GM19468 (cell line): ENCODE data around the gene OR2B6.
"Not testable (repeated sequence)": the region's sequence is repeated elsewhere in the genome, so short reads cannot be mapped to it uniquely, and the experiment has no call there.

ENCODE experiments used
- ATAC-seq: cut with Tn5 transposase; IDR thresholded peaks from one replicate; pipeline ENCODE4 v1.9.1; 2021; ENCODE audit warnings: mild to moderate bottlenecking, moderate library complexity, moderate number of reproducible peaks; ENCODE audit not compliant: unreplicated experiment; ENCODE audit errors: extremely low read depth

OR2B6 gene

DNA sequence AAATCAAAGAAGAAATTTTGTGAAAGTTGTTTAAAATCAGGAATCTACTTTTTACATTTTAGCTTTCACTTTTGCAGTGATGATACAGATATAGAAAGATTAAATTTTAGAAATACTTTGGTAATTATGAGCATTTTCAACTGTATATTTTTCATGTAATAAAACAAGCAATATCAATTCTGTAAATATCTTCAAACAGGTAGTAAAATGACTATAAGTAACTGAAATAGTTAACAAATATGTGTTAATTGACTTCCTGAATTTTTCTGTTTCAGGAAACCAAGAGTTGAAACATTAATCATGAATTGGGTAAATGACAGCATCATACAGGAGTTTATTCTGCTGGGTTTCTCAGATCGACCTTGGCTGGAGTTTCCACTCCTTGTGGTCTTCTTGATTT lies at the start of gene OR2B6:
TSS of gene OR2B6 (plus strand) at position 301 of the 400 bp plus-strand sequence. CDS start at position 301, 0 bp downstream.
- ATAC-seq: no peak

DNA sequence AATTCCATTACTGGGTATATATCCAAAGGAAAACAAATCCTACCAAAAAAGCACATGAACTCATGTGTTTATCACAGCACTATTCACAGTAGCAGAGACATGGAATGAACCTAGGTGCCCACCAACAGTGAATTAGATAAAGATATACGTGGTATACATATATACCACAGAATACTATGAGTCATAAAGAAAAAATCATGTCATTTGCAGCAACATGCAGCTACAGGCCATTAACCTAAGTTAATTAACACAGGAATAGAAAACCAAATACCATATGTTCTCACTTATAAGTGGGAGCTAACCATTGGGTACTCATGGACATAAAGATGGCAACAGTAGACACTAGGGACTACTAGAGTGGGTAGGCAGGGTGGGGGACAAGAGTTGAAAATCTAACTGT lies 49.0 kb upstream of the OR2B6 start:
- no peak for ATAC-seq

DNA sequence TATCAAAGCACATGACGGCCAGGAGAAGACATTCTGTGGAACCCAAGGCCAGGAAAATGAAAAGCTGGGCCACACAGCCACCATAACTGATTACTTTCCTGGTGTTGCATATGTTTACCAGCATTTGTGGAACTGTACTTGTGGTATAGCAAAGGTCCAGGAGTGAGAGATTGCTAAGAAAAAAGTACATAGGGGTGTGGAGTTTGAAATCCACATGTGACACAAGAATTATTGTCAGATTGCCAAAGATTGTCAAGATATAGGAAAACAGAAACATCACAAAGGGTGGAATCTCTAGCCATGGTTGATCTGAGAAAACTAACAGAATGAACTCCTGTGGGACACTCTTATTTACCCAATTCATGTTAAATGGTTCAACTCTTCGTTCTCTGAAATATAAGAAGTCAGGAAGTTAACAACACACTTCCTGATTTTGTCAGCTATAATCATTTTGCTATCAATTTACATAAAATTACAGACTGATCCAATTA lies 45.0 kb upstream of the OR2B6 start, which contains the start of gene OR2B2:
TSS of gene OR2B2 (minus strand) at position 441 of the 491 bp plus-strand sequence. CDS start at position 364, 77 bp downstream.
- ATAC-seq: no peak

DNA sequence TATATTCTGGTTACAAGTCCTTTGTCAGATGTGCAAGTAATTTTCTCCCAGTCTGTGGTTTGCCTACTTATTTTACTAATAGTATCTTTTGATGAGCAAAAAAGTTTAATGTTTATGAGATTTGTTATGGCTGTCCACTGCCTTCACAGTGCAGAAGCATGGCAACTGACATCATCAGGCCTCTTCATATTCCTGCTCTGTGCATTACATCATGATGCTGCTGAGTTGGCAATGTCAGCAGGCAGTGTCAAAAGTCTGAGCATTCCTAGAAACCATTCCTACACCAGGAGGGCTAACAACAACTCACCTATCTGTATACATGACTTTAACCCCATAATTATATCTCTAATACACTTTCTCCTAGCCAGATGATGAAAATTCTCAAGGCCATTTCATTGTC lies 34.1 kb upstream of the OR2B6 start:
- no peak for ATAC-seq

DNA sequence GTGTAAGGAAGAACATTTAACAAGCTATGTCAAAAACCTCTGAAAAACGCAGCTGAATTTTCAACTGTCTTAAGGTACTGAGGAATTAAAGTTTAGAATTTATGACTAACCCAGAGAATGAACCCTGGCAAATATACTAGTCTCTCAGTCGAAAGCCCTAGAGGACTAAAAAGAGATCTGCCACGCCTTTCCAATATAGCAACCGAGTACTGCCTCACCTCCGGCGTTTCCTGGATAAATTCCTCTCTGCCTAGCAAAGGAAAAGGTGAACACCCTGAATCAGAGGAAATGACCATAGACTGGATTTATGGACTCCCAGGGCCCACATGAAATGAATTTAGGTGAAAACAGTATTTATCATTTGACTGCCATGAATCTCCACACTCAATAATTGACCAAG lies 32.9 kb upstream of the OR2B6 start:
- ATAC-seq: no peak

DNA sequence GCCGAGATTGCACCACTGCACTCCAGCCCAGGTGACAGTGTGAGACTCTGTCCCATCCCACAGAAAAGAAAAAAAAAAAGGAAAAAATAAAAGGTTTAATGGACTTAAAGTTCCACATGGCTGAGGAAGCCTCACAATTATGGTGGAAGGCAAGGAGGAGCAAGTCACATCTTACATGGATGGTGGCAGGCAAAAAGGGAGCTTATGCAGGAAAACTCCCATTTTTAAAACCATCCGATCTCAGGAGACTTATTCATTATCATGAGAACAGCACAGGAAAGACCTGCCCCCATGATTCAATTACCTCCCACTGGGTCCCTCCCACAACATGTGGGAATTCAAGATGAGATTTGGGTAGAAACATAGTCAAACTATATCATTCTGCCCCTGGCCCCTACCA lies 29.0 kb upstream of the OR2B6 start:
- not testable (repeated sequence) for ATAC-seq

DNA sequence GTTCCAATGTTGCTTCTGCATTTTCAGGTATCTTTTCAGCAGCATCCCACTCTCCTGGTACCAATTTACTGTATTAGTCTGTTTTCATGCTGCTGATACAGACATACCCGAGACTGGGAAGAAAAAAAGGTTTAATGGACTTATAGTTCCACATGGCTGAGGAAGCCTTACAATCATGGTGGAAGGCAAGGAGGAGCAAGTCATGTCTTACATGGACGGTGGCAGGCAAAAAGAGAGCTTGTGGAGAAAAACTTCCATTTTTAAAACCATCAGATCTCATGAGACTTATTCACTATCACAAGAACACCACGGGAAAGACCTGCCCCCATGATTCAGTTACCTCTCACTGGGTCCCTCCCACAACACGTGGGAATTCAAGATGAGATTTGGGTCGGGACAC lies 27.1 kb upstream of the OR2B6 start:
- not testable (repeated sequence) for ATAC-seq

DNA sequence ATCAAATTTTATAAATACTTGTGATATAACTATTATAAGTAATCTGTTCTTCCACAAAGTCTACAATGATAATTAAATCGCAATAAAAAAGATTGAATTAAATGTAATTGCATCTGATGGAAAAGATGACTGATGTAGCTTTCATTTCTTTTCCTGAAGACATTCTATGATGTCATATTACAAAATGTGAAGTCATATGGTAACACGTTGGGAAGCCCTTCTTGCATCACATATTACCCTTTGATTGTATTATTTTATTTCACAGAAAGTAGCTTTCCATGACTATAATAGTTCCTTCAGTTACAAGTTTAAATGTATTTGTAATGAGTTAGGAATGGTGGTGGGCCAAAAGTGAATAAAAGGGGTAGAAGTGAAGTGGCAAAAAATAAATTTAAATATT lies 25.8 kb upstream of the OR2B6 start:
- no peak for ATAC-seq

DNA sequence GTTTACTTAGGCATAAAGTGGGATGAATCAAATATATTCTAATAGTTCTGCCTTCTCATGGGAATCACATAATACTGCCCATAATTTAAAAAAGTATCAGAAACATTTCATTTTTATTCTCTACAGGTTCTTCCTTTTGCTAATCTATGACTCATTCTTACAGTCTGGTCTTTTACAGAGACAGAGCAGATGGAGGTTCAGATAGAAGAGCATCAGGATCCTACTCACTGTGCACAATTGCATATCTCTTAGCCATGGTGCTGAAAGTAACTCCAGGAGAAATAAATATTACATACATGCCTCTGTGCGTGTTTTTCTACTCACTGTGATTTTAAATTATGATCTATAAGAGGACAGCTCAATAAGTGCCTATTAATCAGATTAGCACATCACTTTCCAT lies 16.3 kb upstream of the OR2B6 start:
- ATAC-seq: no peak

DNA sequence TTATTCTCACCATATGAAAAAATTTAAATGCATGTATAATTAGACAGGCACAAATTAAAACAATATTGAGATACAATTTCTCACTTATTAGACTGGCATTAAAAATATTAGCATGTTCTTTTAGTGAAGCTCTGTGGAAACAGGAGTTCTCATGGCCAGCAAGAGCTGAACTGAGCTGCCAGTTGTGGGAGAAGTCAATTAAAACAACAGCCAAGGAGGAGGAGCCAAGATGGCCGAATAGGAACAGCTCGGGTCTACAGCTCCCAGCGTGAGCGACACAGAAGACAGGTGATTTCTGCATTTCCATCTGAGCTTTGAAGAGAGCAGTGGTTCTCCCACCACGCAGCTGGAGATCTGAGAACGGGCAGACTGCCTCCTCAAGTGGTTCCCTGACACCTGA lies 14.0 kb upstream of the OR2B6 start:
- not testable (repeated sequence) for ATAC-seq

DNA sequence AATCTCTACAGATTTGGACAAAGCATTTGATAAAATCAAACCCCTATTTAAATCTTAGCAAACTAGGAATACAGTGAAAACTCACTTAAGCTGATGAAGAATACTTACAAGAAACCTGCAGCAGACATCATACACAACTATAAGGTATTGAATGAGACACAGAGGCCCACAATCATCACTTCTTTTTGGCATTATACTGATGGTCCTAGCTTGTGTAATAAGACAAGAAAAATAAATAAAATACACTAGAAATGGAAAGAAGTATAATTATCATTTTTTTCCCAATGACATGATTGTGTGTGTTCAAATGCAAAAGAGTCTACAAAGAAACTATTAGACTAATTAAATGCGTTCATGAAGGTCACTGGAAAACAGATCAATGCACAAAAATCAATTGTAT lies 8.8 kb upstream of the OR2B6 start:
- ATAC-seq: no peak

DNA sequence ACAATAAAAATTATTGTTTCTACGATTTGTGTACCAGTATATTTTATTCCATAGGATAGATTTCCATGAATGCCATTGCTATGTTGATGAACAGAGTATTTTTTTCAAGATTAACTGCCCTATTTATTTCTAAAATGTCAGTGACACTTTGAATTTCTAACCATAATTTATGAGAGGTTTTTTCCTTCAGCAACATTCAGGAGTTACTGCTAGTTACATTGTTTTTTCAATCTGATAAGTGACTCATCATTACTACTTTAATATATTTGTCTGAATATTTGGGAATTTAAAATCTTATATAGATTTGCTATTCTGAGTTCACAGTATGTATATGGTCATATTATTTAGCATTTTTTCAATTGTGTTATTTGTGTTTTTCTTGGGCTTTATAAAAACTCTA lies 6.0 kb upstream of the OR2B6 start:
- ATAC-seq: no peak

DNA sequence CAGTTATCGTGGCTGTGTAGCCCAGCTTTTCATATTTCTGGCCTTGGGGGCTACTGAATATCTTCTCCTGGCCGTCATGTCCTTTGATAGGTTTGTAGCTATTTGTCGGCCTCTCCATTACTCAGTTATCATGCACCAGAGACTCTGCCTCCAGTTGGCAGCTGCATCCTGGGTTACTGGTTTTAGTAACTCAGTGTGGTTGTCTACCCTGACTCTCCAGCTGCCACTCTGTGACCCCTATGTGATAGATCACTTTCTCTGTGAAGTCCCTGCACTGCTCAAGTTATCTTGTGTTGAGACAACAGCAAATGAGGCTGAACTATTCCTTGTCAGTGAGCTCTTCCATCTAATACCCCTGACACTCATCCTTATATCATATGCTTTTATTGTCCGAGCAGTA lies 475 bp downstream of the OR2B6 start:
- ATAC-seq: no peak

DNA sequence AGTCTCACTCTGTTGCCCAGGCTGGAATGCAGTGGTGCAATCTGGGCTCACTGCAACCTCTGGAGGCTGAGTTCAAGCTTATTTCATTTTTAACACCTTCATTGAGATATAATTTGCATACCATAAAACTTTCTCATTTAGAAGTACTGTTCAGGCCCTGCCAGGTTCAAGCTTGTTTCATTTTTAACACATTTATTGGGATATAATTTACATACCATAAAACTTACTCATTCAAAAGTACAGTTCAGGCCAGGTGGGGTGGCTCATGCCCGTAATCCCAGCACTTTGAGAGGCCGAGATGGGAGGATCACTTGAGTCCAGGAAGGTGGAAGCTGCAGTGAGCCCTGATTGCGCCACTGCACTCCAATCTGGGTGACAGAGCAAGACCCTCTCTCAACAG lies 5.5 kb downstream of the OR2B6 start:
- ATAC-seq: no peak

DNA sequence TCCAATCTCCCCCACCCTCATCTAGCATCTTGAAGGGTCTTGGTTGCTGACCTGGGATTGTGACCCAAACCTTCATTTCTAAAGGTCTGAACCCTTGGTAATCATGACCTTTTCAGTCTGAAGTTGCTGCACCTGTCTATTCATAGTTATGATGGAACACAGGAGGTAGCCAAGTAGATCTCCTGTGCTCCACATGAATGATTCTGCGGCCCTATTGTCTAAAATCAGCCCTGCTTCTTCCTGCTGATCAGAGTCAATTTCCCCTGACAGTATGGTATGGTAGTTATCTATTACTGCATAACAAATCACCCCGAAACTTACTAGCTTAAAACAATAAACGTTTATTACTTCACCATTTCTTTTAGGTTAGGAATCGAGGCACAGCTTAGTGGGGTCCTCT lies 9.0 kb downstream of the OR2B6 start:
- ATAC-seq: no peak

DNA sequence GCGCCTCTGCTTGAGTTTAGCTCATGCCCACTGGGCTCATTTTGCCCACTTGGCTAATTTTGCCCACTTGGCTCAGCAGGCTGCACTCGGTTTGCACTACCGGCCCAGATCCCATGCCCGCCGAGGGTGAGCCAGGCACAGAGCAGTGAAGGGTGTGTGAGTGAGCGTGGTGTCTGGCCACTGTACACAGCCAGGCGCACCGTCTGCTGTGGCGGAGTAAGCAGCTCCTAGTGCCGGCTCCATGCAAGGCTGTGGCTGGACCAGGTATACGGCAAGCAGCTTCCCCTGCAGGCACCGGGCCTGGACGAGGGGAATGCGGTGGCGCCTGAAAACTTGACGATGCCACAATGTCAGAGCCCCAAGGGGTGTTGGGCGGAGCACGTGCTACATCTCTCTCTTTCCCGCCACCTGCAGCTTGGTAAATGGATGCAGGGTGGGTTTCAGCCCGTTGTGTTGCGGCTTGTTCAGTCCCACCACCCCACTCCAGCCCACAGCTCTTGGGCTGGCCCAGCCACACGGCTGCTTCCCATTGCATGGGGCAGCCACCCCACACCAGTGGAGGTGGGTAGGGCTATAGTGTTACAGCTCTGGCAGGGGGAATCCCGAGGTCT lies 9.9 kb downstream of the OR2B6 start:
- no peak for ATAC-seq

DNA sequence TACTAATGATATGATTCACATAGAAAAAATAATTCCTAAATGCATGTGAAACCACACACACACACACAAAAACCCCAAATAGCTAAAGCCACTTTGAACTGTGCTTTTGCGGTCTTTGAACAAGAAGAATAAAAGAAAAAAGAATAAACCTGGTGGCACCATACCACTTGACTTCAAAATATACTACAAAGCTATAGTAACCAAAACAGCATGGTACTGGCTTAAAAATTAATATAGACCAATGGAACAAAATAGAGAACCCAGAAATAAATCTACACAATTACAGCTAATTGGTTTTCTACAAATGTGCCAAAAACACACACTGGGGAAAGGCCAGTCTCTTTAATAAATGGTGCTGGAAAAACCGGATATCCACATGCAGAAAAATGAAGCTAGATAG lies 13.4 kb downstream of the OR2B6 start:
- no peak for ATAC-seq

DNA sequence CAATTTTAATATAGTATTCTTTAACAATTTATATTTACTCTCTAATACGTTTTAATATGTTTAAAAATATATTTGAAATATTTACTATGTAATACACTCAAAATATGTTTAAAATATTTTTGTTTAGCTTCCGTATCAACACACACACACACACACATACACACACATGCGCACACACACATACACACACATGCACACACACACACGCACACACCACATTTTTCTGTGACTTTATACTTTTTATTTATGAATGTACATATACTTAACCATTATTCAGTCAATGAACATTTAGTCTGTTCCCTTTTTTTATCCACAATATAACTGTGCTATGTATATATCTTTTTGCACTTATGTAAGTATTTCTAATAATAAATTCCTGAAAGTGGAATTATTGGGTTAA lies 15.7 kb downstream of the OR2B6 start:
- no peak for ATAC-seq

DNA sequence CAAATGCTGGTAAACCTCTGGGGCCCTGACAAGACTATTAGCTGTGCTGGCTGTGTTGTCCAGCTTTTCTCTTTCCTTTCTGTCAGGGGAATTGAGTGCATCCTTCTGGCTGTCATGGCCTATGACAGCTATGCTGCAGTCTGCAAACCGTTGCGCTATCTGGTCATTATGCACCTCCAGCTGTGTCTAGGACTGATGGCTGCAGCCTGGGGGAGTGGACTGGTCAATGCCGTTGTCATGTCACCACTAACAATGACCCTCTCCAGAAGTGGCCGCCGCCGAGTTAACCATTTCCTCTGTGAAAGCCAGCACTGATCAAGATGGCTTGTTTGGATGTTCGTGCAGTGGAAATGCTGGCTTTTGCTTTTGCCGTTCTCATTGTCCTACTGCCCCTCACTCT lies 20.3 kb downstream of the OR2B6 start:
- ATAC-seq: no peak

DNA sequence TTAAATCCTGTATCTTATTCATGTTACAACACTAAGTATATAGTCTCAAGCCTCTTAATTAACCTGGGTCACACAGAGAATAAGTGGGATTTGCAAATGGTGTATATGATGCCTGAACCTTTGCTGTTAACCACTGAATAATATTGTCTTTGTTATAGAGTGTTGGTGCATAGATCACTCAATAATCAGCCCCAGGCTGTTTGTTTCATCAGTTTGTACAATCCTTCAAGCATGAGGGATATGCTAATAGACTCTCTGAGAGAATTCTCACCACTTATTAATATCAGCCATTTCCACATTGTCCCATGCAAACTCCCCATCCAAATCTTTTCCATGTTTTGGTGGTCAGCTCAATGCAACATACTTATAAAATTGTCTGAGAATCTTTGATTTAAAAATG lies 21.7 kb downstream of the OR2B6 start:
- no peak for ATAC-seq

DNA sequence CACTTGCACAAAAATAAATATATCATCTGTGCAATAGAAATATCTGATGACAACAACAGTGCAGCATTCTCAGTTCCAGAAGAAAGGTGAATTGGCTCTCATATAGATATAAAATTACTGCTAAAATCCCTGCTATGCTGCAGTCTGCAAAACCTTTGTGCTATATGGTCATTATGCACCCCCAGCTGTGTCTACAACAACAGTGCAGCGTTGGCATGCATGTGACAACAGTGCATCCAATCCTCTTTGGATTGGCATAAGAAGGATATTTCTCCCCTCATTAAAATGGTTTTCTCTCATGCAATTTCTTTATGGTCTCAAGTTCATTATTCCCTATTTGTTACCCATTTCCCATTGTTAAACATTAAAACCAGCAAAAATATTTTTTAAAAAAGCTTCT lies 23.1 kb downstream of the OR2B6 start:
- no peak for ATAC-seq

DNA sequence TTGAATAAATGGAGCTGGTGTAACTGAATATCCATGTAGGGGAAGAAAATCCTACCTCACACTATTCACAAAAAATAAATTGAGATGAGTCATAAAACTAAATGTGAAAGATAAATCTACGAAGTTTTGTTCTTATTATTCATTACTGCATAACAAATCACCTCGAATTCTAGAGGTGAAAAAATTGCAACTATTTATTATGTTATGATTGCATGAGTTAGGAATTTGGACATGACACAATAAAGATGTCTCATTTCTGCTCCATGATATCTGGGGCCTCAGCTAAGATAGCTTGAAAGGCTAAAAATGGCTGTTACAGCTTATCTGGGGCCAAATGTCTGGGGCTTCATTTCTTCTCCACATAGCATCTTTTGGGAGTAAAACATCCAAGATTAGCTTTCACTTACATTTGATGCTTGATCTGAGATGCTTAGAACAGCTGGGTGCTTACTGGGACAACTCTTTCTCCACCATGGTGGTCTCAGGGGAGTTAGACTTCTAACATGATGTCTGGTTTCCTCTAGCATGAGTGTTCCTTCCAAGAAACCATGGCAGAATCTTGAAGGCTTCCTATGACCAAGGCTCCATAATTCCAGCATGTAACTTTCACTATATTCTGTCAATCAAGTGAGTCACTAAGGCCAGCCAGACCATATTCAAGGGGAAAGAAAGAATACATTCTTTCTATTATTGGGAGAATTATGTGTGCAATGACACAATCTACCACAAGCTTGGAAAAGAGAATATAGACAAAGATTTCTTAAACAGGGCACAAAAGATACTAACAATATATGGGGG lies 30.1 kb downstream of the OR2B6 start:
- no peak for ATAC-seq
